Measurements from ENCODE around the gene GABARAP.

GABARAP gene

GRCh38 chr17:7223375-7223774, 18.9 kb downstream of the GABARAP start:
- in situ Hi-C loops (cut with HindIII; ENCODE audit: low sequenced_read_pairs): no loop called here

GRCh38 chr17:7222972-7223292, 19.3 kb downstream of the GABARAP start:
- in situ Hi-C loops (cut with HindIII; ENCODE audit: low sequenced_read_pairs): no loop called here

DNA sequence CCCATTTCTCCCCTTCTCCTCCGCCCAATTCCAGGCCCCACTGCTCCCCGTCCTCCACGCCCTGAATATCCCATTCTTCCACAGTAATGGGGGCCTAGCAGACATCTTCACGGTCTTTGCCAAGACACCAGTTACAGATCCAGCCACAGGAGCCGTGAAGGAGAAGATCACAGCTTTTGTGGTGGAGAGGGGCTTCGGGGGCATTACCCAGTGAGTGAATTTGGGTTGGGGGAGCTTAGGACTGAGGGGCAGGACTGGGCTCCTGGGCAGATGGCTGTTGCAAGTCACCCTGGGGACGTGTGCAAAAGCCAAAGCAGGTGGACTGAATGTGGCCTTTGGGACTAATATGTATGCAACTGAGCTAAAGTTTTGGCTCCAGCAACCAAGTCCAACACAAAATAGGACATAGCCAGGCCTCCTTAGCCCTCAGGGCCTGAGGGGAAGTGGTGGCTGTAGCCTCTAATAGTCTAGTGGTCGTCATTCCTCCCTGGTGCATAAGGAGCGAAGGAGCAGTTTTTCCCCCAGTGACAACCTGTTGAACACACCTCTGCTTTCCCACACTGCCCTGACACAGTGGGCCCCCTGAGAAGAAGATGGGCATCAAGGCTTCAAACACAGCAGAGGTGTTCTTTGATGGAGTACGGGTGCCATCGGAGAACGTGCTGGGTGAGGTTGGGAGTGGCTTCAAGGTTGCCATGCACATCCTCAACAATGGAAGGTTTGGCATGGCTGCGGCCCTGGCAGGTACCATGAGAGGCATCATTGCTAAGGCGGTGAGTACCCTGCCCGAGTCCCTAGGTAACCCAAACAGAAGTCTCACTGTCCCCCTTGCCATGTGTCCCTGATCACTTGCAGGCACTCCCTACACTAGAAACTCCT, 19.9 kb downstream of the GABARAP start:
- in situ Hi-C loops (cut with HindIII; ENCODE audit: low sequenced_read_pairs): no loop called here

DNA sequence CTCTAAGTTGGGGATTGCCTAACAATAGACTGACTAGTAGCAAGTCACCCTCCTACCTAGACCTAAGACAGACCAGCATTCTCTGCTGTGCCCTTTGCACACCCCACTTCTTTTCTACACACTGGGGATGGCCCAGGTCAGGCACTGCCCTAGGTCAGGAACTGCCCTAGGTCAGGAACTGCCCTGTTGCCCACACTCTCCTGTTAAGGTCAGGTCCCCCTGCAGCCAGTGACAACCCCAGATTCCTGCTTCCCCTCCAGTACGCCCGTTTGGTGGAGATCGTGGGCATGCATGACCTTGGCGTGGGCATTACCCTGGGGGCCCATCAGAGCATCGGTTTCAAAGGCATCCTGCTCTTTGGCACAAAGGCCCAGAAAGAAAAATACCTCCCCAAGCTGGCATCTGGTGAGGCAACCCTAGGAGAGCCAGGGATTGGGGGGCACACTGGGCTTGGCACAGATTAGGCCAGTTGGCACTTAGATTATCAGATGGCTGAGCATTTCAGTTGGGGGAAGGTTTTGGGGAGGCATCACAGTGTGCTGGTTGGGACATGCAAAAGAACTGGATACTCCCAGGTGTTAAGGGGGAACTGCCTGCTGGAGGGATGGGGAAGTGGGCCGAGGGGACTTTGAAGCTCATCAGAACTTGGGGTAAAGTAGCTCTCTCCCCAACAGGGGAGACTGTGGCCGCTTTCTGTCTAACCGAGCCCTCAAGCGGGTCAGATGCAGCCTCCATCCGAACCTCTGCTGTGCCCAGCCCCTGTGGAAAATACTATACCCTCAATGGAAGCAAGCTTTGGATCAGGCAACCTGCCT, 20.8 kb downstream of the GABARAP start:
- in situ Hi-C loops (cut with HindIII; ENCODE audit: low sequenced_read_pairs): no loop called here

- in situ Hi-C loops (cut with HindIII; ENCODE audit: low sequenced_read_pairs): no loop called here
These were observed 21.5 kb downstream of the GABARAP start for GRCh38 chr17:7220593-7221277.

GRCh38 chr17:7219812-7220592, 22.2 kb downstream of the GABARAP start, which contains the start of the genes ACADVL and DLG4:
Gene ACADVL, plus strand, starts transcription at chr17:7219938. Its CDS starts 47 bp downstream, at chr17:7219985.
Gene DLG4, minus strand, starts transcription at chr17:7219836.
- in situ Hi-C loops (cut with HindIII; ENCODE audit: low sequenced_read_pairs): no loop called here

DNA sequence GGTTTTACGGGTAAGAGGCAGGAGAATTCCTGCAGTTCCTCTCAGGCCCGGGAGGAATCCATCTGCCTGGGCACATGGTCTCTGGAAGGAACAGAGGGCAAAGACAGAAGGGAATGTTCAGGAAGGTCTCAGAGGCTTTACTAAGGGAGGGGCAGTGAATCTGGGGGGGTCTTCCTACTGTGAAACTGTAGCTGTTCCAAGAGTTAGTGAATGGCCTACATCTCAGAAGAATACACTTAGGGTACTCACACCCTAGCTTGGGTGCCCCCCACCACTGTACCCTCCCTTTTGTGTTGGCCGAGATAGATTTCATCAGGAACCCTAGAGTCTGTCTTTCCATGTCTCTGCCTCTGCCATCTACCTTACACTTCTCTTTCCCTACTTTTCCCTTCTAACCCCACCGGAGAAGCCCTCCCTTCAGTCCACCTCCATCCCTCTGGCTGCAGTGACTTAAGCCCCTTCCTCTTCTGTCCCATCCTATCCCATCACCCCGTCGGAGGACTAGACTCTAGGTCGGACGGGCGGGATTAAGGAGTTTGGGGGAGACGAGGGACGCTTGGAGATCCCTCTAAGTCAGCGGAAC, 22.9 kb downstream of the GABARAP start:
- in situ Hi-C loops (cut with HindIII; ENCODE audit: low sequenced_read_pairs): no loop called here

DNA sequence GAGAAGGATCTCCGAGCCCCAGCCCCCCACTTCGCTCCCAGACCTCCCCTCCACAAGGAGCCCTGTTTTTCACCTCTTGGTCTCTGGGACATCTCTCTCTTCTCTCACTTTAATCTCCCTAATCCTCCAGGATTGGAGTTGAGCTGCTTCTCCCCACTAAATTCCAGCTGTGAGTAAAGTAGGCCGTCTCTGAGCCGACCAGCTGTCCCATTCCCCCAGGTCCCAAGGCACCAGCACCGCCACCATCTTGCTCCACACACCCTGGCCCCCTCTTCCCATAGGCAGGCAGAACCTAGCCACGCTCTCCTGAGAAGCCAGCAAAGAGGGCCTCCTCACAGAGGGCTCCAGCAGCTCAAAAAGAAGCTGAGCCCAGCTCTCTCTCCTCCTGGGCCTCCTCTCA, 23.5 kb downstream of the GABARAP start:
- in situ Hi-C loops (cut with HindIII; ENCODE audit: low sequenced_read_pairs): no loop called here

DNA sequence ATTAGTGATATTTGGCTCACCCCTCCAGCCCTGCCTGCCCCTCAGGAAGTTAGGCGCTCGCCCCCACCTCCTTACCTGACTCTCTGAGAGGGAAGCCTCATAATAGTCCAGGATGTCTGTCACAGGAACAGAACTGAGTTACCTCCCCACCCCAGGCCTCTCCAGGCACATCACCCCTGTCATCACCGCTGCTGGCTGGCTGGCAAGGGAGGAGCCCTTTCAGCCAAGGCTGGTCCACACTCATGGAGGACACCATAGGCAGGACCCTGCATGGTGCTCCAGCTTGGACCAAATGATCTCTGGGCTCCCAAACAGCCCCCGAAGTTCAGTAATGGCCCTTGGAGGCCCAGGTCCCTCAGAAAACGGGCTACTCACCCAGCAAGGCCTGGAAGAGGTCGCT, 24.1 kb downstream of the GABARAP start:
- in situ Hi-C loops (cut with HindIII; ENCODE audit: low sequenced_read_pairs): no loop called here

GRCh38 chr17:7217113-7217987, 24.9 kb downstream of the GABARAP start:
- in situ Hi-C loops (cut with HindIII; ENCODE audit: low sequenced_read_pairs): no loop called here

DNA sequence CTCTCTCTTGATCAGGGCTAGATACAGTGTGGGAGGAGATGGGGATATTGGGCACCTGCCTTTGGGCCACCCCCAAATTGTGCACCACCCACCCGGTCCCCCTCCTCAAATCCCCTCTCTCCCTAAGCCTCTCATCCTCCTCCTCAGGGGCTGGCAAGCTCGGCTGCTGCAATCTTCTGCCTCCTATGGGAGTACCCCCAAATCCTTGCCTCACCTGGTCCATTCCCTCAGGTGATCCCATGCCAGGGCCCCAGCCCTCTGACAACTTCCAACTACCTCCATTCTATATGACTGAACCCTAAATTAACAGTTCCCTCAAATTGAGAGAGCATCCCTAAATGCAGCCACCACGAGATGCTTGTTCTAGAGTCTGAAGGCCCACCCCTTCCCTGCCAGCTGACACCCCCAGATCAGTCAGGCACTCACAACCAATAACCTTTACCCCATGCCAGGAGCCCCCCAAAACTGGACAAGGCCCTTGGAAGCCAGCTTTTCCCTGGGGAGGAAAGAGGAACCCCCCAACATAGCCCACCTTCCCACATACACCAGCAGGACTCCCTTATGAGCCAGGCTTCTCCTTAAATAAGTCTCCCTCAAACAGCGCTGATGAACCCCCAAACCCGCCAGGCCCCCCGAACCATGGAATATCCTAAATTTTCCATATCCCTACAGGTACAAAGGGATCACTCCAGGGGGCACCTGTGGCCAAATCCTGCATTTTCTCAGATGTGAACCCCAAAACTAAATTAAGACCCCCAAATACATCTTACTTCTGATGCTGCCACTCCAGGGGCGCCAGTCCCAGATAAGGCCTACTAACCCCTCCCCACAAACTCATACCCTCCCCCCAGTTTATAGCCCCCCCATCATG, 25.8 kb downstream of the GABARAP start:
- in situ Hi-C loops (cut with HindIII; ENCODE audit: low sequenced_read_pairs): no loop called here

DNA sequence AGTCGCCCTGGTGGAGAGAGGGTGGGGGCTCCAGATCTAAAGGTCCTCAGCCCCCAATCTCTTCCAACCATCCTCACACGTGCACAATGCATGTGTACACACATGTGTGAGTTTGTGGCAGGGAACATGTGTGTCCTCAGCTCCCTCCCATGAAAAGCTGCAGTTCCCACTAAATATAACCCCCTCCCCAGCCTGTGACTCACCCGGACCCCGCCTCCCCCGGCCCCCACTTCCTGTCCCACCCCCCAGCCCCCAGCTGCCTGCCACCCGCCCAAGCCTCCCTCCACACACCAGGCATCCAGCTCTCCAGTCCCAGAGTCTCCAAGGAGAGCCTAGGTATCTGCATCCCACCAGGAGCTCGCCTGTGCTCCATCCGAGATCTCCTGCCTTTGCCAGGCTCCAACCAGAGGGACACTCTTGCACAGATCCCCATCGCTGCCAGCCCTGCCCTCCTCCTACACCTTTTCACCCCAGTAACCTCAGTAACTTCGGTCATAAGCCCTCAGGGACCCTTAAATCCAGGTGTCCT, 26.5 kb downstream of the GABARAP start:
- in situ Hi-C loops (cut with HindIII; ENCODE audit: low sequenced_read_pairs): no loop called here

DNA sequence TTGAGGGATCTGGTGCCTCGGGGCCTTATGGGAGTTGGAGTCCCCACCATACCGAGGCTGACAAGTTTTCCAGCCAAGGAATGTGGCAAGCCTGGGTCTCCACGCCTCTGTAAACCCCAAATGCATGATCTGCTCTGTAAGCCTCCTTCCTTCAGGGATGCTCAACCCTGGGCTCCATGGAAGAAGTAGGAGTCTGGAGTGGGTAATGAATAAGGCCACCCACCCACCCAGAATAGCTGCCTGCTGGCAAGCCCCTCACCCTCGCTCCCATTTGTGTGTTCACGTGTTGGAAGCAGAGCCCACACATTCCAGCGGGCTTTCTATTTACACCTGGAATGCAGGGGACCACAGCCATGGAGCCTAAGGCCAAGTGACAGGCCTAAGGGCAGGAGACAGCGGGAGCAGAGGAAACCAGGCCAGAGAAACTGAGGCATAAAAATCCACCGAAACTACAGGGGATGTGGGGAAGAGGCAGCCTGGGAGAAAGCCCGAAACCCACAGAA, 27.1 kb downstream of the GABARAP start:
- in situ Hi-C loops (cut with HindIII; ENCODE audit: low sequenced_read_pairs): no loop called here

GRCh38 chr17:7214300-7215135, 27.7 kb downstream of the GABARAP start:
- in situ Hi-C loops (cut with HindIII; ENCODE audit: low sequenced_read_pairs): no loop called here

DNA sequence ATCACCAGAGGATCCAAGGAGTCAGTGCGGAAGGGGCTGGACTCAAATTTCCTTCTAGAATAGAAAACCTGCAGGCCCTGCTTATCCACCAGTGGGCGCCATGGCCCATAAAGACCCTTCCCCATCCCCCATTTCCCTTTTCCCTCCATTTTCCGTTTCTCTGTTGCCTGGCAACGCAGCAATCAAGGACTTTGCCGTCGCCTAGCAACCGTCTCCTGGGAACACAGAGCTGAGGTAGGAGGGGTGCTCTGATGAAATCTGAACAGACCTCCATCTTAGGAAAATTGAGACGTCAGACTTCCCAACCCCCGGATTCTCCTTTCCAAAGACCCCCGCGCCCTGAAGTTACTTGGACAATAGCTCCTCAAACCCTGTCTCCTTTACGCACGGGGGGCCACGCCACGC, 28.4 kb downstream of the GABARAP start:
- in situ Hi-C loops (cut with HindIII; ENCODE audit: low sequenced_read_pairs): no loop called here

GRCh38 chr17:7211491-7212273, 30.6 kb downstream of the GABARAP start:
- in situ Hi-C loops (cut with HindIII; ENCODE audit: low sequenced_read_pairs): no loop called here

Measured in DLD1 (cell line).